HL-60 (cell line): ENCODE results near the gene PHACTR3.

Experiments used
- CTCF ChIP-seq: IDR thresholded peaks from one replicate; pipeline ENCODE4 v1.5.1; 2011; ENCODE audit warnings: low read length, control low read depth, inconsistent platforms; ENCODE audit not compliant: insufficient read depth
- GABPA ChIP-seq: IDR thresholded peaks from 2 replicates; pipeline ENCODE4 v1.6.1; 2012; ENCODE audit warnings: low read depth
- POLR2AphosphoS5 ChIP-seq: IDR thresholded peaks from 2 replicates; pipeline ENCODE4 v1.6.1; 2012; ENCODE audit warnings: low read depth
- REST ChIP-seq: IDR thresholded peaks from 2 replicates; pipeline ENCODE4 v1.6.1; 2012; ENCODE audit warnings: low read depth; ENCODE audit not compliant: insufficient replicate concordance
- SPI1 ChIP-seq: IDR thresholded peaks from 2 replicates; pipeline ENCODE4 v1.6.1; 2012; ENCODE audit warnings: low read depth, mild to moderate bottlenecking, borderline replicate concordance

GRCh38 chr20:59608396-59608795, 4.1 kb downstream of the PHACTR3 start:
- TF ChIP-seq CTCF (no peak), REST (no peak), SPI1 (no peak), GABPA (no peak), POLR2AphosphoS5 (no peak)
